KMS-11 (cell line): ENCODE results near the gene SIRPD.

Experiments used
- H2AFZ ChIP-seq: fragments of 200-600 bp; sonication (generic); 2 replicates; pipeline ENCODE4 v1.6.1; 2016; ENCODE audit warnings: antibody characterized with exemption, mixed run types, low read depth
- H3K27ac ChIP-seq: fragments of 200-600 bp; sonication (generic); 2 replicates; pipeline ENCODE4 v1.6.1; 2016; ENCODE audit warnings: mild to moderate bottlenecking, mixed run types
- H3K27me3 ChIP-seq: fragments of 200-600 bp; sonication (generic); 2 replicates; pipeline ENCODE4 v1.6.1; 2017; ENCODE audit warnings: mild to moderate bottlenecking, low read depth, mixed run types, moderate library complexity; ENCODE audit not compliant: insufficient read depth
- H3K36me3 ChIP-seq: fragments of 200-600 bp; sonication (generic); 2 replicates; pipeline ENCODE4 v1.6.1; 2017; ENCODE audit warnings: mild to moderate bottlenecking, mixed run types; ENCODE audit not compliant: insufficient read depth
- H3K4me1 ChIP-seq: fragments of 200-600 bp; sonication (generic); 2 replicates; pipeline ENCODE4 v1.6.1; 2016; ENCODE audit warnings: mild to moderate bottlenecking, low read depth, mixed run types; ENCODE audit not compliant: poor library complexity, severe bottlenecking
- H3K4me2 ChIP-seq: fragments of 200-600 bp; sonication (generic); 2 replicates; pipeline ENCODE4 v1.7.0; 2016; ENCODE audit warnings: mild to moderate bottlenecking, mixed run types
- H3K4me3 ChIP-seq: fragments of 200-600 bp; sonication (generic); IDR thresholded peaks from 2 replicates; pipeline ENCODE4 v1.6.1; 2017; ENCODE audit warnings: low read depth, low read length, mixed read lengths; ENCODE audit not compliant: insufficient read depth
- H3K79me2 ChIP-seq: fragments of 200-600 bp; sonication (generic); 2 replicates; pipeline ENCODE4 v1.6.1; 2016; ENCODE audit warnings: low read depth, mixed run types; ENCODE audit not compliant: insufficient read depth
- H3K9ac ChIP-seq: fragments of 200-600 bp; sonication (generic); 2 replicates; pipeline ENCODE4 v1.6.1; 2016; ENCODE audit warnings: mild to moderate bottlenecking, mixed run types
- H4K20me1 ChIP-seq: fragments of 200-600 bp; sonication (generic); 2 replicates; pipeline ENCODE4 v1.6.1; 2016; ENCODE audit warnings: mild to moderate bottlenecking, mixed run types; ENCODE audit not compliant: insufficient read depth
- TF ChIP-seq, protein P1 (sequence below): fragments of 200-600 bp; sonication (generic); conservative IDR thresholded peaks from 2 replicates; pipeline ENCODE4 v1.6.1; 2017; ENCODE audit warnings: low read depth, mild to moderate bottlenecking, antibody characterized with exemption, low read length, moderate library complexity, mixed read lengths

SIRPD gene

DNA sequence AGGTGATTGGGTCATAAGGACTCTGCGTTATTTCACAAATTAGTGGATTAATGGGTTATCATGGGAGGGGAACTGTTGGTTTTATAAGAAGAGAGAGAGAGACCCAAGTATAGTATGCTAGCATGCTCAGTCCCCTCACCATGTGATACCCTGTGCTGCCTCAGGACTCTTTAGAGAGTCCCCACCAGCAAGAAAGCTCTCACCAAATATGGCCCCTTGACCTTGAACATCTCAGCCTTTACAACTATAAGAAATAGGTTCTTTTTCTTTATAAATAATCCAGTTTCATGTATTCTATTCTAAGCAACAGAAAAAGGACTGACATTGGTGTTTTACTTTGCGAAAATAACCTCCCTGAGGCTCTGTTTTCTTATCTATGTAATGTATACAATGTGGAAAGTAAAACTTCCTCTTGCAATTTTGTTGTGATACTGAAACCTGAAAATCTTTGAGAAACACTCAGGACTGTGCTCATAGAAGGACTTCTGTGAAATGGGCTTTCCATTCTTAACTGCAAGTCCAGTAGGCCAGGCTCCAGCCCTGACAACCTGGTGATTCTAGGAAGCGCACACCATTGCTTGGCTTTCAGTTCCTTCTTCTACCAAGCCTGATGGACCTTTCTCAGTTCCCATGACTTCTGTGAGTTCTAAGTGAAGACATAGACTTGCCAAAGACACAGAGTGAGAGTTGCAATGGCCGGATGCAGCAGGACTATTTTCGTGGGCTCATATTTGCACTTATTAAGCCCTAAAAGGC lies 21.9 kb downstream of the SIRPD start:
- H3K36me3 ChIP-seq, result no peaks in the 10 kb centered on the region
- no peak overlapping the region for H3K4me2 ChIP-seq
- TF ChIP-seq, protein P1, sequence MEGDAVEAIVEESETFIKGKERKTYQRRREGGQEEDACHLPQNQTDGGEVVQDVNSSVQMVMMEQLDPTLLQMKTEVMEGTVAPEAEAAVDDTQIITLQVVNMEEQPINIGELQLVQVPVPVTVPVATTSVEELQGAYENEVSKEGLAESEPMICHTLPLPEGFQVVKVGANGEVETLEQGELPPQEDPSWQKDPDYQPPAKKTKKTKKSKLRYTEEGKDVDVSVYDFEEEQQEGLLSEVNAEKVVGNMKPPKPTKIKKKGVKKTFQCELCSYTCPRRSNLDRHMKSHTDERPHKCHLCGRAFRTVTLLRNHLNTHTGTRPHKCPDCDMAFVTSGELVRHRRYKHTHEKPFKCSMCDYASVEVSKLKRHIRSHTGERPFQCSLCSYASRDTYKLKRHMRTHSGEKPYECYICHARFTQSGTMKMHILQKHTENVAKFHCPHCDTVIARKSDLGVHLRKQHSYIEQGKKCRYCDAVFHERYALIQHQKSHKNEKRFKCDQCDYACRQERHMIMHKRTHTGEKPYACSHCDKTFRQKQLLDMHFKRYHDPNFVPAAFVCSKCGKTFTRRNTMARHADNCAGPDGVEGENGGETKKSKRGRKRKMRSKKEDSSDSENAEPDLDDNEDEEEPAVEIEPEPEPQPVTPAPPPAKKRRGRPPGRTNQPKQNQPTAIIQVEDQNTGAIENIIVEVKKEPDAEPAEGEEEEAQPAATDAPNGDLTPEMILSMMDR, result no peak
- H3K27me3 ChIP-seq, result no peaks in the 10 kb centered on the region
- H3K9ac ChIP-seq, result no peak overlapping the region
- no peaks in the 10 kb centered on the region for H4K20me1 ChIP-seq
- no peak overlapping the region for H2AFZ ChIP-seq
- no peaks in the 10 kb centered on the region for H3K4me1 ChIP-seq
- no peak overlapping the region for H3K4me3 ChIP-seq
- H3K79me2 ChIP-seq, result no peaks in the 10 kb centered on the region
- H3K27ac ChIP-seq, result no peak overlapping the region

DNA sequence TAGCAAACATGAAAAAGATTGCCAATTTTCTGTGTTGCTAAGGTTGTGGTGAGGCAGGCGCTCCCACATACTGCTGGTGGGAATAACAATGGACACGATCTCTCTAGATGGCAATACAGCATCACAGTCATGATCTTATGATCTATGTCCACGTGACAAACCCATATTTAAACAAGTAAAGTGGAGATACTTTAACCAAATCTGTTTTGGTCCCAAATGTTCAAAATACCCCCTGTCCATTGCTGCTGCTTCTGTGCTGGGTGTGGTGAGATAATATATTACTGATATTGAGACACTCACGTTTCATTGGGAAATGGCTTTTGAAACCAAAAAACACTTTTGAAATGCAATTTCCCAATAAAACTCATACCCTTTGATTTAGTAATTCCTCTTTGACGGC lies 23.0 kb downstream of the SIRPD start:
- TF ChIP-seq, protein P1, result no peak
- H4K20me1 ChIP-seq, result no peaks in the 10 kb centered on the region

GRCh38 chr20:1533059-1533458 lies 24.4 kb downstream of the SIRPD start:
- no peak overlapping the region for H2AFZ ChIP-seq
- no peak overlapping the region for H3K4me3 ChIP-seq
- H3K27ac ChIP-seq, result no peak overlapping the region
- H3K4me1 ChIP-seq, result no peaks in the 10 kb centered on the region
- no peaks in the 10 kb centered on the region for H3K79me2 ChIP-seq
- no peaks in the 10 kb centered on the region for H3K36me3 ChIP-seq
- no peak overlapping the region for H3K4me2 ChIP-seq
- H3K9ac ChIP-seq, result no peak overlapping the region
- TF ChIP-seq, protein P1, result no peak
- no peaks in the 10 kb centered on the region for H4K20me1 ChIP-seq
- no peaks in the 10 kb centered on the region for H3K27me3 ChIP-seq

More for the DNA sequence above, 23.0 kb downstream of the SIRPD start:
- Histone ChIP-seq H2AFZ (no peak overlapping the region), H3K4me3 (no peak overlapping the region), H3K27ac (no peak overlapping the region), H3K79me2 (no peaks in the 10 kb centered on the region), H3K4me2 (no peak overlapping the region), H3K27me3 (no peaks in the 10 kb centered on the region), H3K4me1 (no peaks in the 10 kb centered on the region), H3K36me3 (no peaks in the 10 kb centered on the region), H3K9ac (no peak overlapping the region)

- Histone ChIP-seq H3K27me3 (no peaks in the 10 kb centered on the region), H3K4me1 (no peaks in the 10 kb centered on the region), H3K4me2 (no peak overlapping the region), H4K20me1 (no peaks in the 10 kb centered on the region), H3K4me3 (no peak overlapping the region), H3K79me2 (no peaks in the 10 kb centered on the region), H3K27ac (no peak overlapping the region), H2AFZ (no peak overlapping the region), H3K9ac (no peak overlapping the region), H3K36me3 (no peaks in the 10 kb centered on the region)
- TF ChIP-seq, protein P1, result no peak
Measured at GRCh38 chr20:1528811-1529210, 28.7 kb downstream of the SIRPD start.
